Measurements from ENCODE around the gene WNT16. TPM values are rescaled to one million over a fixed set of nuclear protein-coding genes. Genes with fewer than 3 reads are reported as not detected.

Gene WNT16
- total and polyA plus RNA-seq, 2 experiments from 2014 or later, result 0.45 to 0.73 TPM

DNA sequence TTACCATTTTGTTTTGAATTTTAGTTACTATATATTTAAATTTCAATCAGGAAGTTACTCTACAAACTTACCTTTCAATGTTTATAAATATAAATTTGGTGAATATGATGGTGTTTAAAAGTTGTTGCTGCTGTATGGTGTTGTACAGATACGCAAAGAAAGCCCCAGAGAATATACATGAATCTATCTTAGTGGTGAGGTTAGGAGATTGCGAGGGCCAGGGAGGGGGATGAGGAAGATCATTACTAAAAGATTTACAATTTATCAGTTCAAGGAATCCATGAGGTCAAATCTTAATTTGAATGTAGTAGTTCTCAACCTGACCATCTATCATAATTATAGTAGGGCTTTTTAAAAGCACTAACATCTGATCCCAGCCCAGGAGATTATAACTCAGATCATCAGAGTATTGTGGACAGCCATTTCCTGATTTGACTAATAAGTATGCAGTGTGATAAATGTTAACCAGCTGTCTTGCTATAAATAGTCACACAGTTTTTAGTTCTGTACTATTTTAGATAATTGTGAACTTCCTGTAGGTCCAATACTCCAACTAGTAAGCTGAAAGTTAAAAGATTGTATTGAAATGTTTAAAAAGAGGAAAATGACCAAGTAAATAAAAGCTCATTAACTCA, 43.7 kb downstream of the WNT16 start (continued):
- TF ChIP-seq, protein P1, sequence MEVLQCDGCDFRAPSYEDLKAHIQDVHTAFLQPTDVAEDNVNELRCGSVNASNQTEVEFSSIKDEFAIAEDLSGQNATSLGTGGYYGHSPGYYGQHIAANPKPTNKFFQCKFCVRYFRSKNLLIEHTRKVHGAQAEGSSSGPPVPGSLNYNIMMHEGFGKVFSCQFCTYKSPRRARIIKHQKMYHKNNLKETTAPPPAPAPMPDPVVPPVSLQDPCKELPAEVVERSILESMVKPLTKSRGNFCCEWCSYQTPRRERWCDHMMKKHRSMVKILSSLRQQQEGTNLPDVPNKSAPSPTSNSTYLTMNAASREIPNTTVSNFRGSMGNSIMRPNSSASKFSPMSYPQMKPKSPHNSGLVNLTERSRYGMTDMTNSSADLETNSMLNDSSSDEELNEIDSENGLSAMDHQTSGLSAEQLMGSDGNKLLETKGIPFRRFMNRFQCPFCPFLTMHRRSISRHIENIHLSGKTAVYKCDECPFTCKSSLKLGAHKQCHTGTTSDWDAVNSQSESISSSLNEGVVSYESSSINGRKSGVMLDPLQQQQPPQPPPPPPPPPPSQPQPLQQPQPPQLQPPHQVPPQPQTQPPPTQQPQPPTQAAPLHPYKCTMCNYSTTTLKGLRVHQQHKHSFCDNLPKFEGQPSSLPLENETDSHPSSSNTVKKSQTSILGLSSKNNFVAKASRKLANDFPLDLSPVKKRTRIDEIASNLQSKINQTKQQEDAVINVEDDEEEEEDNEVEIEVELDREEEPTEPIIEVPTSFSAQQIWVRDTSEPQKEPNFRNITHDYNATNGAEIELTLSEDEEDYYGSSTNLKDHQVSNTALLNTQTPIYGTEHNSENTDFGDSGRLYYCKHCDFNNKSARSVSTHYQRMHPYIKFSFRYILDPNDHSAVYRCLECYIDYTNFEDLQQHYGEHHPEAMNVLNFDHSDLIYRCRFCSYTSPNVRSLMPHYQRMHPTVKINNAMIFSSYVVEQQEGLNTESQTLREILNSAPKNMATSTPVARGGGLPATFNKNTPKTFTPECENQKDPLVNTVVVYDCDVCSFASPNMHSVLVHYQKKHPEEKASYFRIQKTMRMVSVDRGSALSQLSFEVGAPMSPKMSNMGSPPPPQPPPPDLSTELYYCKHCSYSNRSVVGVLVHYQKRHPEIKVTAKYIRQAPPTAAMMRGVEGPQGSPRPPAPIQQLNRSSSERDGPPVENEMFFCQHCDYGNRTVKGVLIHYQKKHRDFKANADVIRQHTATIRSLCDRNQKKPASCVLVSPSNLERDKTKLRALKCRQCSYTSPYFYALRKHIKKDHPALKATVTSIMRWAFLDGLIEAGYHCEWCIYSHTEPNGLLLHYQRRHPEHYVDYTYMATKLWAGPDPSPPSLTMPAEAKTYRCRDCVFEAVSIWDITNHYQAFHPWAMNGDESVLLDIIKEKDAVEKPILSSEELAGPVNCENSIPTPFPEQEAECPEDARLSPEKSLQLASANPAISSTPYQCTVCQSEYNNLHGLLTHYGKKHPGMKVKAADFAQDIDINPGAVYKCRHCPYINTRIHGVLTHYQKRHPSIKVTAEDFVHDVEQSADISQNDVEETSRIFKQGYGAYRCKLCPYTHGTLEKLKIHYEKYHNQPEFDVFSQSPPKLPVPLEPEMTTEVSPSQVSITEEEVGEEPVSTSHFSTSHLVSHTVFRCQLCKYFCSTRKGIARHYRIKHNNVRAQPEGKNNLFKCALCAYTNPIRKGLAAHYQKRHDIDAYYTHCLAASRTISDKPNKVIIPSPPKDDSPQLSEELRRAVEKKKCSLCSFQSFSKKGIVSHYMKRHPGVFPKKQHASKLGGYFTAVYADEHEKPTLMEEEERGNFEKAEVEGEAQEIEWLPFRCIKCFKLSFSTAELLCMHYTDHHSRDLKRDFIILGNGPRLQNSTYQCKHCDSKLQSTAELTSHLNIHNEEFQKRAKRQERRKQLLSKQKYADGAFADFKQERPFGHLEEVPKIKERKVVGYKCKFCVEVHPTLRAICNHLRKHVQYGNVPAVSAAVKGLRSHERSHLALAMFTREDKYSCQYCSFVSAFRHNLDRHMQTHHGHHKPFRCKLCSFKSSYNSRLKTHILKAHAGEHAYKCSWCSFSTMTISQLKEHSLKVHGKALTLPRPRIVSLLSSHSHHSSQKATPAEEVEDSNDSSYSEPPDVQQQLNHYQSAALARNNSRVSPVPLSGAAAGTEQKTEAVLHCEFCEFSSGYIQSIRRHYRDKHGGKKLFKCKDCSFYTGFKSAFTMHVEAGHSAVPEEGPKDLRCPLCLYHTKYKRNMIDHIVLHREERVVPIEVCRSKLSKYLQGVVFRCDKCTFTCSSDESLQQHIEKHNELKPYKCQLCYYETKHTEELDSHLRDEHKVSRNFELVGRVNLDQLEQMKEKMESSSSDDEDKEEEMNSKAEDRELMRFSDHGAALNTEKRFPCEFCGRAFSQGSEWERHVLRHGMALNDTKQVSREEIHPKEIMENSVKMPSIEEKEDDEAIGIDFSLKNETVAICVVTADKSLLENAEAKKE (CRISPR knock-in tag; IDR thresholded peaks at IDR 0.05), result no peak
- TF ChIP-seq ZNF331 (CRISPR knock-in tag; IDR thresholded peaks at IDR 0.05; ENCODE audit: low read depth) (no peak), POLR2AphosphoS5 (IDR thresholded peaks at IDR 0.05; ENCODE audit: low read depth) (no peak), EZH2phosphoT487 (IDR thresholded peaks at IDR 0.05; ENCODE audit: unreplicated experiment) (no peak), ZNF114 (CRISPR knock-in tag; IDR thresholded peaks at IDR 0.05) (no peak), JUNB (IDR thresholded peaks at IDR 0.05; ENCODE audit: unreplicated experiment) (no peak)
- TF ChIP-seq, protein P2, sequence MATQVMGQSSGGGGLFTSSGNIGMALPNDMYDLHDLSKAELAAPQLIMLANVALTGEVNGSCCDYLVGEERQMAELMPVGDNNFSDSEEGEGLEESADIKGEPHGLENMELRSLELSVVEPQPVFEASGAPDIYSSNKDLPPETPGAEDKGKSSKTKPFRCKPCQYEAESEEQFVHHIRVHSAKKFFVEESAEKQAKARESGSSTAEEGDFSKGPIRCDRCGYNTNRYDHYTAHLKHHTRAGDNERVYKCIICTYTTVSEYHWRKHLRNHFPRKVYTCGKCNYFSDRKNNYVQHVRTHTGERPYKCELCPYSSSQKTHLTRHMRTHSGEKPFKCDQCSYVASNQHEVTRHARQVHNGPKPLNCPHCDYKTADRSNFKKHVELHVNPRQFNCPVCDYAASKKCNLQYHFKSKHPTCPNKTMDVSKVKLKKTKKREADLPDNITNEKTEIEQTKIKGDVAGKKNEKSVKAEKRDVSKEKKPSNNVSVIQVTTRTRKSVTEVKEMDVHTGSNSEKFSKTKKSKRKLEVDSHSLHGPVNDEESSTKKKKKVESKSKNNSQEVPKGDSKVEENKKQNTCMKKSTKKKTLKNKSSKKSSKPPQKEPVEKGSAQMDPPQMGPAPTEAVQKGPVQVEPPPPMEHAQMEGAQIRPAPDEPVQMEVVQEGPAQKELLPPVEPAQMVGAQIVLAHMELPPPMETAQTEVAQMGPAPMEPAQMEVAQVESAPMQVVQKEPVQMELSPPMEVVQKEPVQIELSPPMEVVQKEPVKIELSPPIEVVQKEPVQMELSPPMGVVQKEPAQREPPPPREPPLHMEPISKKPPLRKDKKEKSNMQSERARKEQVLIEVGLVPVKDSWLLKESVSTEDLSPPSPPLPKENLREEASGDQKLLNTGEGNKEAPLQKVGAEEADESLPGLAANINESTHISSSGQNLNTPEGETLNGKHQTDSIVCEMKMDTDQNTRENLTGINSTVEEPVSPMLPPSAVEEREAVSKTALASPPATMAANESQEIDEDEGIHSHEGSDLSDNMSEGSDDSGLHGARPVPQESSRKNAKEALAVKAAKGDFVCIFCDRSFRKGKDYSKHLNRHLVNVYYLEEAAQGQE (IDR thresholded peaks at IDR 0.05; ENCODE audit: unreplicated experiment), result no peak
